ENCODE measurements around the gene LINGO3. TPM values are rescaled to one million over a fixed set of nuclear protein-coding genes. Genes with fewer than 3 reads are reported as not detected.

Gene LINGO3
- total RNA-seq, 4 donors from 2014 or later, result 0.45 TPM; not detected in 3

GRCh38 chr19:2345794-2346663, 38.1 kb upstream of the LINGO3 start:
- WGBS, 2 donors, result 78% methylated on average over 25 of the region's 25 CpGs
- Histone ChIP-seq H3K36me3 (peaks cover 9 to 12% of the 10 kb centered on the region in 2 donors), H3K4me3 (replicated peaks in 1 of 3) (no peak overlapping the region), H3K4me1 (no peaks in the 10 kb centered on the region), H3K27me3 (no peaks in the 10 kb centered on the region), H3K9me3 (no peaks in the 10 kb centered on the region), H3K27ac (no peak overlapping the region)
- DNase-seq, result peak; percentile 21 to 40
- intact Hi-C loops (cut with DNase I), result no loop called here
- TF ChIP-seq CTCF (IDR thresholded peaks at IDR 0.05) (no peak), POLR2A (IDR thresholded peaks at IDR 0.05) (no peak)

- no peaks in the 10 kb centered on the region for H3K4me1 ChIP-seq
- H3K27ac ChIP-seq, result no peak overlapping the region
- DNase-seq, result no peak
- H3K4me3 ChIP-seq (replicated peaks in 1 of 3), result no peak overlapping the region
- 97 to 99% methylated on average over 9 to 16 of the region's 17 CpGs for WGBS, 2 donors
- no peaks in the 10 kb centered on the region for H3K27me3 ChIP-seq
- no peaks in the 10 kb centered on the region for H3K9me3 ChIP-seq
- intact Hi-C loops (cut with DNase I), result no loop called here
- TF ChIP-seq CTCF (IDR thresholded peaks at IDR 0.05) (no peak), POLR2A (IDR thresholded peaks at IDR 0.05) (no peak)
- H3K36me3 ChIP-seq, result peaks cover 11 to 12% of the 10 kb centered on the region in 2 donors
These were observed 37.1 kb upstream of the LINGO3 start for GRCh38 chr19:2345076-2345475.

- WGBS, 2 donors, result 97 to 100% methylated on average over 2 to 15 of the region's 24 CpGs
- no peaks in the 10 kb centered on the region for H3K9me3 ChIP-seq
- H3K27me3 ChIP-seq, result no peaks in the 10 kb centered on the region
- intact Hi-C loops (cut with DNase I), result no loop called here
- H3K4me3 ChIP-seq (replicated peaks in 1 of 3), result no peak overlapping the region
- no peak for DNase-seq
- no peak overlapping the region for H3K27ac ChIP-seq
- no peak for TF ChIP-seq CTCF (IDR thresholded peaks at IDR 0.05)
- no peak for TF ChIP-seq POLR2A (IDR thresholded peaks at IDR 0.05)
- H3K4me1 ChIP-seq, result no peaks in the 10 kb centered on the region
- H3K36me3 ChIP-seq, result peaks cover 12 to 15% of the 10 kb centered on the region in 2 donors
These were observed 36.5 kb upstream of the LINGO3 start for GRCh38 chr19:2344381-2344870.

- no peaks in the 10 kb centered on the region for H3K4me1 ChIP-seq
- intact Hi-C loops (cut with DNase I), result no loop called here
- H3K27me3 ChIP-seq, result no peaks in the 10 kb centered on the region
- TF ChIP-seq CTCF (IDR thresholded peaks at IDR 0.05) (no peak), POLR2A (IDR thresholded peaks at IDR 0.05) (no peak)
- no peaks in the 10 kb centered on the region for H3K9me3 ChIP-seq
- DNase-seq, result no peak
- H3K4me3 ChIP-seq (replicated peaks in 1 of 3), result no peak overlapping the region
- H3K27ac ChIP-seq, result no peak overlapping the region
- 96 to 97% methylated on average over 24 to 31 of the region's 31 CpGs for WGBS, 2 donors
- H3K36me3 ChIP-seq, result peaks cover 12 to 15% of the 10 kb centered on the region in 2 donors
These were observed 35.5 kb upstream of the LINGO3 start for GRCh38 chr19:2343289-2343982.
